Mucosa of descending colon (tissue), 3 donors: ENCODE measurements around the gene ARL5B. TPM values are rescaled to one million over a fixed set of nuclear protein-coding genes. Genes with fewer than 3 reads are reported as not detected.

Experiments used
- ATAC-seq: fragments of 200-7000 bp; cut with Tn5 transposase; one replicate; pipeline ENCODE4 v1.9.1; 2020; ENCODE audit warnings: mild to moderate bottlenecking, moderate library complexity
- DNase-seq, 3 donors: peaks; one replicate each; pipeline ENCODE4 v3.0.0-alpha.2; 2020
- H3K36me3 ChIP-seq: fragments of 200-600 bp; one replicate; pipeline ENCODE4 v1.8.0; 2021; ENCODE audit warnings: low read depth, mild to moderate bottlenecking
- H3K4me1 ChIP-seq: fragments of 200-600 bp; one replicate; pipeline ENCODE4 v1.8.0; 2021; ENCODE audit warnings: low read depth, mild to moderate bottlenecking
- H3K4me3 ChIP-seq: fragments of 200-600 bp; one replicate; pipeline ENCODE4 v1.8.0; 2021; ENCODE audit warnings: mild to moderate bottlenecking
- H3K9me3 ChIP-seq: fragments of 200-600 bp; one replicate; pipeline ENCODE4 v1.8.0; 2021; ENCODE audit warnings: mild to moderate bottlenecking
- intact Hi-C, 2 donors: fragments of 100-400 bp; cut with DNase I in 1 of 2; cut with micrococcal nuclease in 1 of 2; formaldehyde crosslinking; loops; one replicate each; pipeline versions ENCODE4 v1.11.0 to v1.11.1; 2022; cut with DNase I, micrococcal nuclease
- total RNA-seq, 3 donors: library from RNA; stranded (reverse); fragmentation: NEBNext Ultra II Directional in 2 of 3; extraction: Animal tissue kit (Norgen Biotek cat#: 25700) in 2 of 3; gene quantifications; one replicate each; pipeline versions ENCODE4 v1.2.1 to v1.2.4, GENCODE V29; 2021 to 2023
- TF ChIP-seq, protein P1 (sequence below): fragments of 200-600 bp; IDR thresholded peaks from one replicate; pipeline ENCODE4 v1.8.0; 2022; ENCODE audit warnings: antibody characterized with exemption, mild to moderate bottlenecking
- donor health status: DM: no; HTN: no; CAD: no; lungs with moderate emphysema.
- donor health status: DM: no; HTN: no; CAD: no.
- donor health status: DM: no; HTN: yes; CAD: no.

Gene ARL5B
- total RNA-seq, 3 donors from 2014 or later = 13.8 to 19.3 (median 14.5) TPM

DNA sequence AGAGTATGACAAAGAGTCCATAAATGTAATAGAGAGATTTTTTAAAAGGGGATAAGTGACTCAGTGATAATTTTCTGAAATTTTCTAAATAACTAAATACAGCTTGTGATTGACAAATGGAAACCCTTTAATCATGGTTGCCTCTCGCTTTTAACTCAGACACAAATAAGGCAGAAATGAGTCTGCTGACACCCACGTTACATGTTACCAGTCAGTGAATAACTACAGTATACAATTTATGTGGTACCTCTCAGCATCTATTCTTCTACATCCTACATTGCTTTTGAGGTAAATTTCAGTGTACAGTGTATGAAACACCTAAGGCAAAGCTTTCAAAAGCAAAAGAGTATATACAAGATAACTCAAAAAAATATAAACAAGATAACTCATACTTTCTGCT is 12.1 kb upstream of the ARL5B start:
- DNase-seq = no peak
- no peaks in the 10 kb centered on the region for H3K36me3 ChIP-seq
- H3K4me1 ChIP-seq = peaks cover 9% of the 10 kb centered on the region
- ATAC-seq = no peak
- TF ChIP-seq, protein P1, sequence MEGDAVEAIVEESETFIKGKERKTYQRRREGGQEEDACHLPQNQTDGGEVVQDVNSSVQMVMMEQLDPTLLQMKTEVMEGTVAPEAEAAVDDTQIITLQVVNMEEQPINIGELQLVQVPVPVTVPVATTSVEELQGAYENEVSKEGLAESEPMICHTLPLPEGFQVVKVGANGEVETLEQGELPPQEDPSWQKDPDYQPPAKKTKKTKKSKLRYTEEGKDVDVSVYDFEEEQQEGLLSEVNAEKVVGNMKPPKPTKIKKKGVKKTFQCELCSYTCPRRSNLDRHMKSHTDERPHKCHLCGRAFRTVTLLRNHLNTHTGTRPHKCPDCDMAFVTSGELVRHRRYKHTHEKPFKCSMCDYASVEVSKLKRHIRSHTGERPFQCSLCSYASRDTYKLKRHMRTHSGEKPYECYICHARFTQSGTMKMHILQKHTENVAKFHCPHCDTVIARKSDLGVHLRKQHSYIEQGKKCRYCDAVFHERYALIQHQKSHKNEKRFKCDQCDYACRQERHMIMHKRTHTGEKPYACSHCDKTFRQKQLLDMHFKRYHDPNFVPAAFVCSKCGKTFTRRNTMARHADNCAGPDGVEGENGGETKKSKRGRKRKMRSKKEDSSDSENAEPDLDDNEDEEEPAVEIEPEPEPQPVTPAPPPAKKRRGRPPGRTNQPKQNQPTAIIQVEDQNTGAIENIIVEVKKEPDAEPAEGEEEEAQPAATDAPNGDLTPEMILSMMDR = no peak
- no peak overlapping the region for H3K4me3 ChIP-seq
- no peaks in the 10 kb centered on the region for H3K9me3 ChIP-seq
- intact Hi-C loops = no loop called here

DNA sequence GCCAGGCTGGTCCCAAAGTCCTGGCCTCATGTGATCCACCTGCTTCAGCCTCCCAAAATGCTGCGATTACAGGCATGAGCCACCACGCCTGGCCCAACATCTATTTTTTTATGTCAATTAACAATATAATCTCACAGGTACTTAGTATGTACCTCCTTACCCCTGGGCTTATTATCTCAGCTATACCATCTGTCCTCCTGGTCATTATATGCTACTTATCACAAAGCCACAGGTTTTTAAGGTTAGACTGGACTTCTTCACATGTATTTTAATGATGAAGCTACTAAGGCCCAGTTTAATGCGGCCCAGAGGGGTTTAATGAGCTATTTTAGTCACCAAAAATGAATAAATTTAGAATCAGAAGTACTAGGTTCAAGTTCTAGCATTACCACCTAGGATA is 11.3 kb upstream of the ARL5B start:
- ATAC-seq (no peak), DNase-seq (no peak)
- intact Hi-C loops = no loop called here
- TF ChIP-seq, protein P1 = no peak
- Histone ChIP-seq H3K4me1 (peaks cover 9% of the 10 kb centered on the region), H3K9me3 (no peaks in the 10 kb centered on the region), H3K36me3 (no peaks in the 10 kb centered on the region), H3K4me3 (no peak overlapping the region)

GRCh38 chr10:18649364-18649959 is 9.8 kb upstream of the ARL5B start:
- TF ChIP-seq, protein P1 = no peak
- Histone ChIP-seq H3K4me3 (no peak overlapping the region), H3K4me1 (peaks cover 9% of the 10 kb centered on the region), H3K9me3 (no peaks in the 10 kb centered on the region), H3K36me3 (no peaks in the 10 kb centered on the region)
- intact Hi-C loops = no loop called here
- ATAC-seq = no peak
- DNase-seq = no peak

DNA sequence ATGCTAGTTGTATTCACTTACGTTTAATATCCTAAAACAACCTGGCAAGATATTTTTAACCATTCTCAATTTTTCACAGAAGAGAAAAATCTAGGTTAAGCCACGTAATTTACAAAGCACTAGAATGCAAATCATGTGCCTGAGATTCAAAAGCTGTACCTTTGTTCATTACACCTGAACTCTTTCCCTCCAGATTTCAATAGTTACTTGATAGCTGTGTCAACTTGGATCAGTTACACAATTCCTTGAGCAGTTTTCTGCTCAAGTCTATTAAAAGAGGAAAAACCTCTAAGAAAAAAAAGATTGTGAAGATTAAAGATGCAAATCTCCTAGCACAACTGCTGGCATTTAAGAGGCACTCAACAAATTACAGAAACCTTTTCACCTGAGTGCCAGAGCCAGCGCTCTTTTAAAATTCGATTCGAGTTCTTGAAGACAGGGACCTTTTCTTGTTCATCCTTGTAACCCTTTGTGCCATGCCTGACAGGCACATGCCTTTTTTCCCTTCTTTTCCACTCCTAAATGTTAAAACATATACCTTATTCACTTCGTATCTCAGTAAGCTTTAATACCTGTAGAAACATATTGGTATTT is 8.7 kb upstream of the ARL5B start:
- peaks cover 9% of the 10 kb centered on the region for H3K4me1 ChIP-seq
- H3K4me3 ChIP-seq = peak overlapping the region; percentile 52
- TF ChIP-seq, protein P1 = no peak
- ATAC-seq = no peak
- H3K36me3 ChIP-seq = no peaks in the 10 kb centered on the region
- intact Hi-C loops = no loop called here
- no peaks in the 10 kb centered on the region for H3K9me3 ChIP-seq
- no peak for DNase-seq

- Histone ChIP-seq H3K36me3 (no peaks in the 10 kb centered on the region), H3K9me3 (no peaks in the 10 kb centered on the region), H3K4me3 (peak within 1 kb of the TSS; percentile 52), H3K4me1 (peaks cover 9% of the 10 kb centered on the region)
- TF ChIP-seq, protein P1 = no peak
- intact Hi-C loops = no loop called here
- peak; percentile 100 for ATAC-seq
- DNase-seq = peak; percentile 93 to 96 (median 95)
These were observed 7.8 kb upstream of the ARL5B start, which contains the start of gene NSUN6 for GRCh38 chr10:18651324-18652007. TSS of gene NSUN6 (minus strand) at chr10:18651587. CDS start at chr10:18651203, 384 bp downstream.
